T-helper 2 cell treated with Interferon-gamma antibody and Interleukin-4, amounts not matched to agents 100 ng/mL and 5 ng/mL, for 36 hours (primary cell): ENCODE data around the gene ZNF496. TPM values are rescaled to one million over a fixed set of nuclear protein-coding genes. Genes with fewer than 3 reads are reported as not detected.
"Not testable (repeated sequence)": the region's sequence is repeated elsewhere in the genome, so short reads cannot be mapped to it uniquely, and the experiment has no call there.

ENCODE experiments used
- intact Hi-C: fragments of 100-400 bp; cut with micrococcal nuclease; formaldehyde crosslinking; loops from one replicate; pipeline ENCODE4 v1.15.1; 2023
- total RNA-seq: library from RNA; stranded (reverse); gene quantifications from 2 replicates; pipeline ENCODE4 v1.2.3, GENCODE V29; 2022

ZNF496 gene
- total RNA-seq, 1 donor from 2014 or later = 10.1 TPM

DNA sequence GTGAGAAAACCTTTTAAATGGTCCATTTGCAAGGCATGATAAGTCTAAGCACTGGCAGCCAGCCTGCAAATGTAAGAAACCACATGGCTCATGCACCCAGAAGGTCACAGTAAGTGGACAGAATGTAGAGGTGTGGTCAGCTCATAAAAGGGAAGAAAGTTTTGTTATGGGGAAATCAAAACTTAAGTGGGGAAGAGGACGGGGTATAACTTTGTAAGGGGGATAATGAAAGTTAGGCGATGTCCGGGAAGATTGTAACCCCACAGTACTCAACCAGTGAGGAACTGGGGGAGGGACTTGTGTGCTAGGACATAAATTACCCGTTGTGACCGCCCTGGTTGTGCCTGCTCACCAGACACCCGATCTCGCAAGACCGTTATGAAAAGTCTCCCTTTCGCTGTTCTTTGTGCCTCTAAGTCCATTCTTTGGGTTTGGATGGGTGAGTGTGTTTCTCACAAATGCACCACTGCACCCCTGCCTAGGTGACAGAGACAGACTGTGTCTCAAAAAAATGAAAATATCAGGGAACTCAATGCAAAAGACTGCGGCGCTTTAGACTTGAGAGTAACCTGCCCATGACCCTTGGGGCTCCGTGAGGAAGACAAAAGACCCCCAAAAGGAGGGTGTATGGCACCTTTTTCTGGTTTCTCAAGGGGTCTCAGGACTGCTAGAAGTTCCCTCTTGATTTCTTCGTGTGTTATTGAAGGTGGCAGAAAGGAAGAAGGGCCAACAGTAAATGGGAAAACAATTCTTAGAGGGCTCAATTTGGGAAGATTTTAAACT, 28.6 kb upstream of the ZNF496 start:
- intact Hi-C loops = no loop called here

DNA sequence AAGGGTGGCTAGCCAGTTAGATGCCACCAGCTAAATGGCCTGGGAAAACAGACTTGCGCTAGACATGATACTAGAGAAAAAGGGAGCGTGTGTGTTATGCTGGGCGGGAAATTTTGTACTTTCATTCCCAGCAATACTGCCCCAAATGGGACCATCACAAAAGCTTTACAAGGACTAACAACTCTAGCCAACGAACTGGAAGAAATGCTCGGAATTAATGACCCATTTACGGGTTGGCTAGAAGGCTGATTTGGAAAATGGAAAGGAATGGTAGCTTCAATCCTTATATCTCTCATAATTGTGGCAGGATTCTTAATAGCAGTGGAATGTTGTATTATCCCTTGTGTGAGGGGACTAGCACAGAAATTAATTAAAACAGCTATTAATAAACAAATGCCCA, 27.9 kb upstream of the ZNF496 start:
- intact Hi-C loops = no loop called here

DNA sequence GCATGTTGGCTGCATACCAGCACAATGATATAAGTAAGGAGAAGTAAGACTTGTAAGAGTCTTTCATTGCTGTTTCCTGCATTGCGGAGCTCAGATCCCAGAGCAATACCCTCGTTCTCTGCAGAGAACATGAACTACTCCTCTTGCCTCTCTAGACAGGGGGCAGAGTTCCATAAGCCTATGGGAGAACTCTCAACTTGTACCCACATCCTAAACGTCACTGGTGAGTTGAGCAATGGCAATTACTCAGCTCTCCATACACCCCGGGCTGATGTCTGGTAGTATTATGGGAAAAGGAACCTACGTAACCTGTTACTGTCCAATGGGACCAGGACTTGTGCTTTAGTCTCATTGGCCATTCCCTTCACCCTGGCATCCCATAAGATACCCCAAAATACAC, 27.3 kb upstream of the ZNF496 start:
- intact Hi-C loops = no loop called here

DNA sequence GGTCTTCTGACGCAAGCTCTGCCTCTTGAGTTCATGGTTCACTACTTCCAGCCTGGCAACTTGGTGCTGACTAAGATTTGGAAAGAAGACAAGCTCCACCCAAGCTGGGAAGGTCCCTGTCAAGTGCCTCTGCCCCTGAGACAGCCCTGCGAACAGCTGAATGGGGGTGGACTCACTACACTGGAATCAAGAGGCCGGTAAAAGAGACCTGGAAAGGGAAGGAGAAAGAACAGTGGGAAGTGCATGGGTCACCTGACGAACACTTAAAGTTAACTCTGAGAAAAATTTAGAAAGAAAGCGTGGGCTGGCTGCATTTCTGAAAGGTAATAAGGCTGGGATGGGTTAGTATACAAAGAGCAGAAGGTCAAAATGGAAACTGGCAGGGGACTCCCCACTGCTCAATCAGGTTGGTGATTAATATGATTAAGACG, 26.1 kb upstream of the ZNF496 start:
- intact Hi-C loops = no loop called here

DNA sequence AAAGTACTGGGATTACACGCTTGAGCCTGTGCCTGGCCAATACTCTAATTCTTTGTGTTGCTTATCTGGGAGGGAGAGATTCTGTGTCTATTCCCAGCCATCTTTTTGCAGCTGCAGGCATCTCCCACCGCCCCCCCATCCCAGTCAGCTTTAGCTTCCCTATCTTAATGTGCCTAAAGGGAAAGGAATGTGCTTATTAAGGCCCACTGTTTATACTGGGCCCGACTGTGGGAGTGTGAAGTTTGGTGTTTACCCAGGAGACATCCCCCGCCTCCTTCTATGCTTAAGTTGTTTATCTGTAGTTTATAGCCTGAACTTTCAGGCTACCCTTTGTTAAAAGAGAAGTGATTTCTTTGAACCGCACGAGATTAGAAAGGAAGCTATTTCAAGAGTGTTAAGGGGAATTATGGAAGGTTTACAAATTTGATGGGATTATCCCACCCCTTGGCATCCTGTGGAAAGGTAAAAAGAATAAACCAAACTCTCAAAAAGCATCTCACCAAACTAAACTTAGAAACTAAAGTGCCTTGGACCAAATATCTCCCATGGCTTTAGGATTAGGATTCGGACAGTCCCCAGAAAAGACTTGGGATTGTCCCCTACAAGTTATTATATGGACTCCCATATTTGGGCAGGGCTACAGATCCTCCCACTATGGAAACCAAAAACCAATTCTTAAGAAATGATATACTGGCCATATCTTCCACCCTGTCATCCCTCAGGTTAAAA, 25.5 kb upstream of the ZNF496 start:
- intact Hi-C loops = no loop called here

DNA sequence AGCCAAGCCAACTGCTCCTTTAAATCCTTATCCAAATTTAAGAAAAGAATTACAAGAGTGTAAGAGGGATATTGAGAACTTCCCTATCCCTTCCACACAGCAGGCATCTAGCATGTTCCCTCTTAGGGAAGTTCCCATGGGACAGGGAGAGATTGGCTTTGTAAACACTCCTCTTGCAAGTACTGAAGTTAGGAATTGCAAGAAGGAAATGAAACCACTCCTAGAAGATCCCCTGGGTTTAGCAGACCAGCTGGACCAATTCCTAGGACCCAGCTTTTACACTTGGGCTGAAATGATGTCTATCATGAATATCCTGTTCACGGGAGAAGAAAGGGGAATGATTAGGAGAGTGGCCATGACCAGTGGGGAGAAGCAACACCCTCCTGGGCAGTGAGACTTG, 23.5 kb upstream of the ZNF496 start:
- intact Hi-C loops = not testable (repeated sequence)

DNA sequence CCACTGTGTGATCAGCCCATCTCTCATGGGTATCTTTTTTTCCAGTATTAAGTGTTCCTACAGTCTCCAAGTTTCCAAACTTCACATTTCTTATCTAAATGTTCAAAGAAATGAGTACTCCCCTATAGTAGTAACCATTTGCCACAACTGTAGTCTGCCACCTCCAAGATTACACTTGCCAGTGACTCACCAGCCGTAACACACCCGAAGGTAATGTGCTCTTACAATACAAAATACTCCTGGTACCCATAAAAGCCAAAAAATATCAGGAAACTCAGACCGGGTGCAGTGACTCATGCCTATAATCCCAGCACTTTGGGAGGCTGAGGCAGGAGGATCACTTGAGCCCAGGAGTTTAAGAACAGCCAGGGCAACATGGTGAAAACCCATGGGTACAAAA, 20.5 kb upstream of the ZNF496 start:
- intact Hi-C loops = no loop called here

DNA sequence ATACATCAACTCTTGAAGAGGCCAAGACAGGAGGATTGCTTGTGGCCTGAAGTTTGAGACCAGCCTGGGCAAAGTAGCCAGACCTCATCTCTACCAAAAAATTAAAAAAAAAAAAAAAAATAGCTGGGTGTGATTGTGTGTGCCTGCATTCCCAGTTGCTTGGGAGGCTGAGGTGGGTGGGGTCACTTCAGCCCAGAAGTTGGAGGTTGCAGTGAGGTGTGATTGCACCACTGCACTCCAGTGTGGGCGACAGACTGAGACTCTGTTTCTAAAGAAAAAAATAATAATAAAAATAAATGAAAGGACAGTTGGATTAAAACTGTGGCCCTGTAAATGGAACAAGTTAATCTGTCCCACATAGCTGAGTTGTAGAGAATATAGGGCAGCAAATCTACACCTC, 18.9 kb upstream of the ZNF496 start:
- intact Hi-C loops = no loop called here

DNA sequence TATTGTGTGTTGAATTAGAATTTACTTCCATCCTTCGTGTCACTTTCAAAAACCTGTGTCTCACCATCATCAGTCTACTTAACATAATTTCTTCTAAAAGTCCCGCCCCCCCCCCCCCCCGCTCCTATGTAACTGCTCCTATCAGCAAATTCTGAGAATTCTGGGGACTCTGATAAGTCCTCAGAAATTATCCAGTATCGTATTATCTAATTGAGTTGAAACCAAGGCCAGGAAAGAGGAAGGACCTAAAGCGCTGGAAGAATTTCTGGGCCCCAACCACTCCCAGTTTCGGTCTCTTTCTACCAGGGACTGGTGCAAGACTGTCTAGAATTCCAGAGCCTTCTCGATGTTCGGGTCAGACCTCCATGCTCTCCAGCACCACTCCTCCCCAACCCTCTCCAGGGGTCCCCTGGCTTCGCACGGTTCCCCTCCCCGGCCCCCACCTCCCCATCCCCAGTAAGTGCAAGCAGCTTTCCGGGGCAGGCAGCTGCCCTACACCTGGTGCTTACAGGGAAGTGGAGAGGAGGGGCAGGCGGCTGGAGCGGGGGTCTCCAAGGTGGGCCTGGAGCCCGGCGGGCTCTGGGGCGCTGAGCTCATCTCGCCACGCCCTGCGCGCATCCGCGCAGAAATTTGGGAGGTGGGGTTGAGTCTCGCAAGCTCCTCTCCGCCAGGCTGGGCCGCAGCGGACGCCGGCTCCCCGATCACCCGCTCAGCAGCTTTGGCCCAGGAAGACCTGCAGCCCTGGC, 16.0 kb upstream of the ZNF496 start:
- intact Hi-C loops = no loop called here

DNA sequence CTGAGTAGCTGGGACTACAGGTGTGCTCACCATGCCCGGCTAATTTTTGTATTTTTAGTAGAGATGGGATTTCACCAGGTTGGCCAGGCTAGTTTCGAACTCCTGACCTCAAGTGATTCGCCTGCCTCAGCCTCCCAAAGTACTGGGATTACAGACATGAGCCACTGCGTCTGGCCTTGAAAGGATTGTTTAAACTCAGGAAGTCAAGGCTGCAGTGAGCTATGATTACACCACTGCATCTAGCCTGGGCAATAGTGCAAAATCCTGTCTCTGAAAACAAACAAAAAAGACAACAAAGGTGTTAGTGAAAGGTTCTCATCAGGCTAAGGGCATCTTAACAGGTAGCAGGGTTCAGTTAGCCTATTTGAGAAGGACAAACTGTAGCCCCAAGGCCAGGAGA, 14.2 kb upstream of the ZNF496 start:
- intact Hi-C loops = no loop called here

DNA sequence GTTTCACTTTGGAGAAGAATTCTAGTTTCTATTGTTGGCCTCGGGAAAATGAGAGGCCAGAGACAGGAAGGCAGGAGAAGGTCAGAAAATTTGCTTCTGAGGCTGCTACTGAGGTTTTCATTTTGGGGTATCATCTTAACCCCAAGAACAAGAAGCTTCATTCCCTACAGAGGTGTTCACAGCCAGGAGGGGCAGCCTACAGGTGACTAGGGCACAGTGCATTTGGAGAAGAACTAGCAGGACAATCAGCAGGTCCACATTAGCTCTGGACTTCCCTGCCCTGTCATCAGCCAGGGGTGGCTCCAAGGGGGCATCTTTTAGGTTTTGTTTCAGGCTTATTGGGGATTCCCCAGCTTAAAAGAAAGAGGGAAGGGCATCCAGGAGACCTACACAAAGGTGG, 12.1 kb upstream of the ZNF496 start:
- intact Hi-C loops = no loop called here

DNA sequence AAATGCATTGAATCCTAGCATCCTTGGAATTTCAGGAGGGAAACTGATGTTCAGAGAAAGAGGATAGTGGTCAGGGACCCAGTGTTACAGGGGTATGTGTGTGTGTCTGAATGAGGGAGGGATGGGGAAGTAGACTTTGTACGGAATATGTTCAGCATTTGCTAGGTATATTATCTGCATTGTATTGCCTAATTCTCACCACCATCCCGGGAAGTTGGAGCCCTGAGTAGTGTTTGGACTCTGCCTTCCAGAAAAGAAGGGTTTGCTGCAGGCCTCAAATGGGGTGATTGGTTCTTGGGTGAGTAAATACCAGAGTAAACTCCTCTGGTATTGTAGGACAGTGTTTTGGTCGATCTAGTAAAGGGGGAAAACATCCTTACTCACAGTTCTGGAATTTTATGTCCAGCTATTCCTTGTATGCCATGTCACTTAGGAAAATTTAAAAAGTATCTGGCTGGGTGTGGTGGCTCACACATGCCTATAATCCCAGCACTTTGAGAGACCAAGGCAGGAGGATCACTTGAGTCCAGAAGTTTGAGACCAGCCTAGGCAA, 7.1 kb upstream of the ZNF496 start:
- intact Hi-C loops = loop anchor here (10.0 kb wide), 1 partner anchor 234 kb away; the partner anchor contains the start of gene ZNF669

DNA sequence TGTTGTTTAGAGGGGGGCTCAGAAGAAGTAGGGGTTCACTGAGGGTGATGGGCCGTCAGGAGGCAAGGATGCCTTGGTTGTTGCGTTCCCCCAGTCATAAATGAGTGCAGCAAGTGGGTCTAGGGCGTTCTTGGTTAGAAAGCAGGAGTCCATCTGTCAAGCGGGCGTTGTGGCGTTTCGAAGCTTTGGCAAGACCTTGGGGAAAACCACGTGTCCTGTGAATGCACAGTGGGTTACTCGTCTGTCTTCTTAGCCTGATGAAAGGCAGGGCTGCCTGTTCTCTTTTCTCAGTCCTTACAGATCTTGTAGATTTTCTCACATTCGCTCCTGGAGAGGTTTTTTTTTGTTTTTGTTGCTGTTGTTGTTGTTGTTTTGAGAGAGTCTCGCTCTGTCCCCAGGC, 6.3 kb upstream of the ZNF496 start:
- intact Hi-C loops = loop anchor here (10.0 kb wide), 1 partner anchor 233 kb away; the partner anchor contains the start of gene ZNF669

DNA sequence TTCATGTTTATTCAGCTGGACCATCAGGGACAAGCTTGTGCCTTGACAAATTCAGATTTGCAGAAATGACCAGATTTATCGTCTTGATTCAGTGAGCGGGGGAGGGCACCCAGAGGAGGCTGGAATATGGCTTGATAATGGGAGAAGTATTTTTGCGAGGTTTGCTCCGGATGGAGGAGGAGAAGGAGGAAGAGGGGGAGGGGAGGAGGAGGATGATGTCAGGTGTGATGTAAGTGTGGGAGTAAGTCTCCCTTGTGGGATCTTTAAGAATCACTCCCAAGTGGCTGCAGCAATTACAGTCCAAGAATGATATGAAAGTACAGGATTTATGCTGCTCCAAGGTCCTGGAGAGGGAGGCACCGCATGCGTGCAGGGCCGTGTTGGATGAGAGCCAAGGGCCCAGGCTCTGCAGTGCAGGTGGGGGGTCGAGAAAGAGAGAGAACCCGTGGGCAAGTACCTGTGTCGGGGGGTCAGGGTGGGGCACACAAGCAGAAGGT, 5.6 kb upstream of the ZNF496 start:
- intact Hi-C loops = loop anchor here (10.0 kb wide), 1 partner anchor 232 kb away; the partner anchor contains the start of gene ZNF669

DNA sequence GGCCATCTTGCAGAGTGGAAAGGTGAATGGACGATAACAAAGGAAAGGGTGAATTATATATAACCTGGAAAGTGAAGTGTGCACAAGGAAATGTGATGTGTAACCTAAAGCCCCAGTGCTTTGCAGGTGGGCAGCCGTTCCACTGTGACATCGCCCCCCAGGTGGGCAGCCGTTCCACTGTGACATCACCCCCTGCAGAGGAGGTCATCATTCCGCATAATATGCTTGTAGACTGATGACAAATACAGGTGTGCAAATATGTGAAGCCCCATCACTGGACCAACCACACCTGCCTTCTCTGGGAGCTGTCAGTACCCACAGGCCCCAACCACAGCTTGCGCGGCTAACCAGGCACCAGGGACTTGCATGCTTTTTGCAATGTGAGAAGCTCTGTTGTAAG, 4.7 kb upstream of the ZNF496 start:
- intact Hi-C loops = loop anchor here (10.0 kb wide), 1 partner anchor 232 kb away; the partner anchor contains the start of gene ZNF669

DNA sequence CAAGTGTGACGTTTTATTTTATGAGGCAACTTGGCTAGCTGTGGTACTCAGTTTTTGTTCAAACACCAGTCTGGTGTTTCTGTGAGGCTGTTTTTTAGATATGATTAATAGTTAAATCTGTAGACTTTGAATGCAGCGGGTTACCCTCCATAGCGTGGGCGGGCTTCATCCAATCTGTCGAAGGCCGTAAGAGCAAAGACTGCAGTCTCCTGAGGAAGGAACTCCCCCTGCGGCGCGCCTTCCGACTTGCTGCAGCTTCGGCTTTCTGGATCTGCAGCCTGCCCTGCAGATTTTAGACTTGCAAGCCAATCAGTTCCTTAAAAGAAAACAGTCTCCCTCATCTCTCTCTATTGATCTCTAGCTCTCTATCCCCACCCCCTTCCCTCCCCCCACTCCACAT, 4.2 kb upstream of the ZNF496 start:
- intact Hi-C loops = loop anchor here (10.0 kb wide), 1 partner anchor 231 kb away; the partner anchor contains the start of gene ZNF669

DNA sequence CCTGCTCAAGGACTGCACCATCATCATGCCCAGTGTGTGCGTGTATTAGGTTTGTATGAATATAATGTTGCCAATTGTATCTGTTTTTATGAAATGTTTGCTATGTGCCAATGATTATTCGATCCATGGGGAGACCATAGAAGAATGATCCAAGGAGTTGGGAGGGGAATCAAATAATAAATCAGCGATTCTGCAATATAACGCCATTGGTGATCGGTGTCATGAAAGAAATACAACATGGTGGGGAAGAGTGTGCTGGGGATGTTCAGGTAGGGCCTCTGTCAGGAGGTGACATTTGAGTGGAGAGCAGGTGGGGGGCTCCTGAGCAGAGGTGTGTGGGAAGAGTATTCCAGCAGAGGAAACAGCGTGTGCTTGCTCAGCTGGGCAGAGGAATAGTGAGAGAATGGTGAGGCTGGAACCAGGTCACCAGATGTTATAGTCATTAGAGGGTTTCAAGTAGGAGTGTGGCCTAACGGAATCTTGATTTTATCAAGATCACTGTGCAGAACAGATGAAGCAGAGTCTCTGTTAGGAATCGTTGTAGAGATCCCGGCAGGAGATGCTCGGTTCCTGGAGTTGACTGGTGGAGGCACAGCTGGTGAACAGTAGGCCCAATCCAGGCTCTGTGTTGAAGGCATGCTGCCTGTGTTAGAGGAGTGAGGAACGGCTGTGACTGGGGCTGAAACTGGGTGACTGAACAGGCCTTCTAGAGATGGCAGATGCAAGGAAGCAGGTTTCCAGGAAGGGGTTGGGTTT, 2.9 kb upstream of the ZNF496 start:
- intact Hi-C loops = loop anchor here (5.0 to 10.0 kb wide), 2 partner anchors 167 to 230 kb away; partner anchors contain the start of gene ZNF669

DNA sequence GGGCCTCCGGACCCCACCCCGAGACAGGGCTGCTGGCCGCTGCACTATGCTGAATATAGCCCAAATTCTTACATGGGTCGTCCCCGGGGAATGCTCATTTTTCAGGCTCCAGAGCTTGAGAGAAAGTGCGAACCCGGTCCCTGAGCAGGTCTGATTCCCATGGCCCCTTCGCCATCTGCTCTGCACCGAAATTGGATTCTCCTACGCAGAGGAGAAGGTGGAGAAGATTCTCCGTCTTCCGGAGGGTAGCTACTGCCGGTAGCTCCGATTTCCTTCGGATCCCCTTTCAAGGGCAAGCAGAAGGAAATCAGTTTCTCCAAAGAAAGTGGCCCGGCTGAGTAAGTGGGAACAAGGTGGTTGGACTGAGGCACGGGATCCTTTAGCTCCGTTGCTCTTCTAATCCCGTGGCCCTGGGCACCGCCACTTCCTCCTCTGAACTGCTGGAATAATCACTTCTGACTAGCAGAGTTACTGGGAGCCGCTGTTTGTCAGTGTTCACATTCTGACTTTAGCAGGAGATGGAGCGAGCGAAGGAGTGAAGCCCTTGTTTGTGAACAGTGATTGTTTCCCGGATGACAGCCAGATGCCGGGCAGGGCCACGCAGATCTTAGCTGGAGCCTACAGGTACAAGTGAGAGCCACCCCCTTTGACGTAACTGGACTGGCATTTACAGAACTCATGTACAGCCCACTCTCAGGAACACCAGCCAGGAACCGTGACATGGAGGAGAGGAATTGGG, 1.1 kb upstream of the ZNF496 start:
- intact Hi-C loops = loop anchor here (1.0 to 10.0 kb wide), 4 partner anchors 40 to 228 kb away; partner anchors contain the start of gene ZNF669

DNA sequence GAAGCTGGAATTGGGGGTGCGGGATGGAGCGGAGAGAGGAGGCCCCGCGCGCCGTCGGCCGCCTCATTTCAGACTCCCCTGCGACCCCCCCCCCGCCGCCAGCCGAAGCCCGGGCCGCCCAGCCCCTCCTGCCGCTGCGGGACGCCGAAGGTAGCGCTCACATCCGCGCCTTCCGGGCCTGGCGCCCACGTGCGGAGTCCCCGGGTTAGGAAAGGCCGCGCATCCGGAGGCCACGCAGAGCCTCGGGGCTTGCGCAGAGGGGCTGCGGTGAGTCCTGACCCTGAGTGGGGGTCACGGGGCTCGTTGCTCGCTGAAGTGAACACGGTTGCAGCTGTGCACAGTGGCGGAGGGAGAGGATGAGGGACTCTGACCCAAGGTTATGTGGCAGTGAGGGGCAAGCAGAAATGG, 552 bp upstream of the ZNF496 start:
- intact Hi-C loops = loop anchor here (1.0 to 10.0 kb wide), 4 partner anchors 41 to 227 kb away; partner anchors contain the start of gene ZNF669
